HG03039 (cell line): ENCODE data around the gene CDX2.
A peak's percentile ranks its signal among the peaks of the same experiment; 100 is the strongest.
"Not testable (repeated sequence)": the region's sequence is repeated elsewhere in the genome, so short reads cannot be mapped to it uniquely, and the experiment has no call there.

ENCODE experiments used
- ATAC-seq: cut with Tn5 transposase; IDR thresholded peaks from one replicate; pipeline ENCODE4 v1.9.1; 2021; ENCODE audit warnings: mild to moderate bottlenecking, moderate library complexity; ENCODE audit not compliant: unreplicated experiment

Gene CDX2

DNA sequence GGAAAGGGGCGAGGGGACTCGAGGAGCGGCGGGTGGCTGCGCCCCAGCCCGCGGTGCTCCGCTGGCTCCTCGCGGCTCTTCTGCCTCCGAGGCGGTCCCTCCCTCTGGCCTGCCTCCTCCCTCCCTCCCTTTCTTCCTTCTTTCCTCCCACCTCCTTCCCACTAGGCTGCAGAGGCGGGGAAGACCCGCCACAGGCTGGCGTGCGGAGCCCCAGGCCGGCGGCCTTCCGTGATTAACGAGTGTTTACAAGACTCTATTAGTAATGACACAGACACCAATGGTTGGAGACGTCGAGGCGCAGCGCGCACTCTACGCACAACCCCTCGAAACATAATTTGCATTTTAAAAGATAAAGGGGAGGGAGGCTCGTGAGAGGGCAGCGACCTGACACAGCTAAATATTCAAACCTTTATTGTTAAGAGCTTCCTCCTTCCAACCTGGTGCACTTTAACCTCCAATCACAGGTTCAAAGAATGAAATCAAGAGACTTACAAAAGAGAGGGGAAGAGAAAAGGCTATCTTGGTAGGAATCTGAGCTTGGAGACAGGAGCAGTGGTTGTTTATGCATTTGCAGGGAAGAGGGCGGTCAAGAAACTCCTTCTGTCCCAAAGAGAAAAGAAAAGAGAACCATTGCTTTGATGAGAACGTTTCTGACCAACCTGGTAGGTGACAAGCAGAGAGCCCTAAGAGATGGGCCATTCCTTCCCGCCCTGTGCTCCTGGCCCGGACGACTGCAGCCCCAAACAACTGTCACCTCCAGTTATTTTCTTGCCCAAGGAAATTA lies at the start of gene CDX2:
TSS of gene CDX2 (minus strand) at position 234 of the 784 bp plus-strand sequence. CDS start 309 bp downstream, outside the sequence.
- no peak for ATAC-seq

DNA sequence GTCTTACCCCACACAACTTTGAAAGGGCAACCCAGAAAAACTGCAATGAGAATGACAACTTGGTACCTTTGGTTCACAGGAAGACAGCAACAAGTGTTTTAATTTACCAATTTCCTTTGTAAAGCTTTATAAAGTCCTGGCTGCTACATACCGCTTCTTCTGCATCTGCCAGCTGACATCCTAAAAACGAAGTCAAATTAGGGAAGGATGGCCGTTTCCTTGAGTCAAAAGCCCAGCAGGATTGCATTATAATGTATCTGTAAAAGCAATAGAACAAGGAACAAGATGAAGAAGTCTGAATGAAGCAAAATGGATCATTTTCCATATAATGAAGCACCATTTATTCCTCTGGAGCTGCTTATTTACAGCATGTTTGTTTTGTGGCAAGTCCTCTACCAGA lies 45.2 kb upstream of the CDX2 start:
- no peak for ATAC-seq

DNA sequence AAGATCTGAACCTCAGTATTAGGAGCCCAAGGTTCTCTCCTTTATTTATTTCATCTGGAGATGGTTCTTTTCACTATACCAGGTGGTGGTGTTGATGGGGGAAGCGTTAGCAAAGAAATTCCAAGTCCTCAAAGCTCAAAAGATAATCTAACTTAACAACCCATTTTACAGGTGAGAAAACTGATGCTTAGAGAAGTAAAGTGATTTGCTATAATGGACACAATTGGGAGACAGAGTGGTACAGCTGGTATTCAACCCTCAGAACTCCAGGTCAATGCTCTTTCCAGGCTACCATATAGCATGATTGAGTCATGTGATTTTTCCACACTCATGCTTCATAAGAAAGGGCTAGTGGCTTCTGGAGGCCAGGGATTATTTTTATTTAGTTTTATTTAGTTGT lies 44.4 kb upstream of the CDX2 start:
- ATAC-seq = no peak

DNA sequence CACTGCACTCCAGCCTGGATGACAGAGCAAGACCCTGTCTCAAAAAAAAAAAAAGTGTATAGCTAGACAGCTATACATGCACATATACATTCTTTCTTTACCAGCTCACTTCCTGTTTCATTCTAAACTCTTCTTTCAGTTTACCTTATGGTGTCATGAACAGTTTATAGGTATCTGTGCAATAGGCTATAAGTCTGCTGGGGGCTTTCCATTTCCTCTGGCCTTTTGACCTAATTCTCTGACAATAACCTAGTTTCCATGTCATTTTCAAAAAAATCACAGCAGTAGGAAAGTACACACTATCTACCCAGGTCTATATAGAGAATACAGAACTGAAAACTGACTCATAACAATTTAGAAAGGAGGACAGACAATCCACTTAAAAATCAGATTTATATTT lies 43.8 kb upstream of the CDX2 start:
- ATAC-seq = peak; percentile 87

- ATAC-seq = no peak
These were observed 43.3 kb upstream of the CDX2 start for GRCh38 chr13:28012383-28012782.

DNA sequence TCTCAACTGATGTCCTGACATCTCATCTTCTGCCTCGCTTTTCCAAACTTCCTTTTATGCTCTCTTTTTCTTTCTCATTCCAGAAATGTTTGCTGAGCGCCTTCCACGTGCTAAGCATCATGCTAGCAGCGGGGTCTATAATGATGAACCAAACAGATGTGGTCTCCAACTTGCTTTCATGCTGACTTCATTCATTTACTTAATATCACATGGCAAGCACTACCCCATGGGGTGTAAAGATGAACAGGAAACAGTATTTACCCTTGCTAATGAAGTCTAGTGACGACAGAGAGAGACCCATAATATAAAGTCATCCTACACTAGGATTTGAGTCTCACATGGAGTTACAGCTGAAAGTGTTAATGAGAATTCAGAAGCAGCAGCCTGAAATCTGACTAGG lies 40.9 kb upstream of the CDX2 start:
- no peak for ATAC-seq

DNA sequence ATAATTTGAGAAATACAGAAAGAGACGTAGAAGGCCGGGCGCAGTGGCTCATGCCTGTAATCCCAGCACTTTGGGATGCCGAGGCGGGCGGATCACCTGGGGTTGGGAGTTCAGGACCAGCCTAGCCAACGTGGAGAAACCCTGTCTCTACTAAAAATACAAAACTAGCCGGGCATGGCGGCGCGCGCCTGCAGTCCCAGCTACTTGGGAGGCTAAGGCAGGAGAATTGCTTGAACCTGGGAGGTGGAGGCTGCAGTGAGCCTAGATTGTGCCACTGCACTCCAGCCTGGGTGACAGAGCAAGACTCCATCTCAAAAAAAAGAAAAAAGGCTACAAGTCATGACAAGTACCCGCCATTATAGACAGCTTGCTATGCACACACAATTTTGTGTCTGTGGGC lies 35.9 kb upstream of the CDX2 start:
- not testable (repeated sequence) for ATAC-seq

GRCh38 chr13:28002886-28003698 lies 34.0 kb upstream of the CDX2 start:
- no peak for ATAC-seq

GRCh38 chr13:28001837-28002473 lies 32.8 kb upstream of the CDX2 start:
- no peak for ATAC-seq

- no peak for ATAC-seq
These were observed 31.9 kb upstream of the CDX2 start for GRCh38 chr13:28001049-28001448.

DNA sequence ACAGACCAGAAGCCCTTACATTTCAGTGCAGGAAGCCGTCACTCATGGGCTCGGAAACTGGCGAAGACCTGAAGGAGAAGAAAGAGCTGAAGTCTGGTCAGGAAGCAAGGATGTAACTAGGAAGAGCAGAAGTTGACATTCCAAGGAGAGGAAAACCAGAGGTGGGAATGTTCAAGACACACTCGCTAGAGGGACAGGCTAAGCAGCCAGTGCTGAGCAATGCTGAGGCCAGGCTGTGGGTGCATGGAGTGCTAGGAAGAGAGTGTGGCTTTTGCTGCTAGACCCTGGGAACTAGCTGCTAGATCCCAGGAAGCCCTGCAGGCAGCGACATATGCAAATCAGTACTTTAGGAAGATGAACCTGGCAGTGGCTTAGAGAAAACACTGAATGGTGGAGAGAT lies 31.5 kb upstream of the CDX2 start:
- no peak for ATAC-seq

GRCh38 chr13:27997904-27998522 lies 28.9 kb upstream of the CDX2 start:
- ATAC-seq = no peak

- no peak for ATAC-seq
These were observed 22.8 kb upstream of the CDX2 start for GRCh38 chr13:27991881-27992280.

DNA sequence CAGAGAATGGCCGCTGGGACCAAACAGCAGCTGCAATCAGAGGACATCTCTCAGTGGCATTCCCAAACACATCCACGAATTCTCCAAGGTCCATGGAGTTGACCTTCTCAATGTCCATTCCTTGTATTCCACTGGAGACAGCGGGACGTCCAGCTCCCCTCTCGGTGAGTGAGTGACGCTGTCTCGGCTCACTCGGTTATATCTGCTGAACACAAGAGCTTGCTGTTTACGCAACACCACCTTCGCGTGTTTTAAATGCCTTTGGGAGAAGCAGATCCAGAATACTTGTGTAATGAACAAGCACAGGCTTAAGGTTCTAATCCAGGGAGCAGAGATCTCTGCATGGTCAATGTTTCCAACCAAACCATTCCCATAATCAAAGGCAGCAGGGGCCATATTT lies 19.4 kb upstream of the CDX2 start, which contains the start of gene URAD:
TSS of gene URAD (minus strand) at position 174 of the 400 bp plus-strand sequence. CDS start at position 118, 56 bp downstream.
- no peak for ATAC-seq

DNA sequence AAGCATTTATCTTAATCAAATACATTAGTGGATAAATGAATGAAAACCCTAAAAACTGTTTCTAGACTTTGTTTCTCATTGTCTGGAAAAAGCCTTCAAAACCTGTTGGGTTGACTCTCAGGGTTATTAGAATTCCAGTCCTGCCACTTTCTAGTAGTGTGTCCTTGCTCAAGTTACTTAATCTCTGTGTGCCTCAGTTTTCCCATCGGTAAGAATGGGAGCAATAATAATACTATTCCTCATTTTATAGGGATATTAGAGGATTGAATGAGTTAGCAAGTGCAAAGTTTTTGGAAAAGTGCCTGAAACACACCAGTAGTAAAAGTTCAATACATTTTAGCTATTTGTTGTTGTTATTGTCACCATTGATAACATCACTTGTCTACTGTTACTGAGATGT lies 16.5 kb upstream of the CDX2 start:
- ATAC-seq = no peak

- no peak for ATAC-seq
These were observed 13.2 kb upstream of the CDX2 start for GRCh38 chr13:27982361-27982760.

- no peak for ATAC-seq
These were observed 12.0 kb upstream of the CDX2 start for GRCh38 chr13:27981006-27981708.

- no peak for ATAC-seq
These were observed 11.3 kb upstream of the CDX2 start for GRCh38 chr13:27980280-27980998.

DNA sequence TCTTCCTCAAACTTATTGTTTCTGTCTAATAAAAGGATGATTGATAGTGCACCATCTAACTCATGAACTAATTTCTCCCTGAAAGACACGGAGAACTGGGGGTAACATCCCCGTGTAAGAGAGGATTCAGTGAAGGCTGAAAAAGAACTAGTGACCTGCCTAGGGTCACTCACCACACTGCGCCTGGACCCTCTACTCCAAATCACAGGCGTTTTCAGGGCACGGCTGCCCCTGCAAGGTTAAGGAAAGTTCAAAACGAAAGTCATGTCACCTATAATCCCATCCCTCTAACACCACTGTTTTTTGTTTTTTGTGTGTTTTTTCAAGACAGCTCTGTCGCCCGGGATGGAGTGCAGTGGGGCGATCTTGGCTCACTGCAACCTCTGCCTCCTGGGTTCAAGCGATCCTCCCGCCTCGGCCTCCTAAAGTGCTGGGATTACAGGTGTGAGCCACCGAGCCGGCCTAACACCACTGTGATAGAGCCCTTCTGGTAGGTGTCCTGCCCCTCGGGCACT lies 10.7 kb upstream of the CDX2 start:
- no peak for ATAC-seq
